Stimulated activated CD4-positive, alpha-beta T cell treated with anti-CD3 and anti-CD28 coated beads, Interleukin-1b, Interleukin-23, amount 100 ng/mL, for 48 hours (primary cell): Measurements from ENCODE around the gene COPS3.

Experiments
- DNase-seq: peaks from one replicate; pipeline ENCODE4 v3.0.0-alpha.2; 2020

COPS3 gene

DNA sequence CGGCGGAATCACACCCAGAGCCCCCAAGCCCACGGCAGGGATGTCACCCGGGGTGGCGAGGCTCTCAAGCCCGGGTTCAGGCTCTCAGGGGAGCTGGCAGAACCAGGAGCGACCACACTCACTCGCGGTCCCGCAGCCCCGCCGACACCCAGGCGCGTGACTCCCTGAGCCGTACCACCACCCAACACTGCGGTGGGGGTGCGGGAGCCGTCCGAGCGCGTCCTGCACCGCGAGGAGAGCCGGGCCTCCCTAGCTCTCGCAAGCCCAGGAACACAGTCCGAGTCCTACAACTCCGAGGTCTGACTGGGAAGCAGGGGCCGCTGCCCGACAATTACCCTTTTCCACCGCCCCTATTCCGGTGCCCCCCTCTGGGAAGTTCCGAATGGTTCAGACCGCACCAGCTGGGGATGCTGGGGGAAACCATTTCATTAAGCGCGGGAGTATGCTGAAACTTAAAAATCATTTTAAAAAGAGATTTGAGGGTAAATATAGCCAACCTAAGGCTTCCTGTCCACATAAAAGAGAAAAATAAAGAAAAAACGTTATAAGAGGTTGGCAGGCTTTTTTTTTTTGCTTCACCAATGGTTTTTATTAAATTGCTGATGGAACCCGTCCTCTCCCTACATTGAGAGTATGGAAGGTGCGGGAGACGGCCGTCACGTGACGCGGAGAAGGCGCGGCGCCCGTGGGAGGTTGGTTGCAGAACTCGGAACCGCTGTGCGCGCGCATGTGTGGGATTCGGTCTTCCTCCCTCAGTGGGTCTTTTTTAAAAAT, 43.8 kb downstream of the COPS3 start, which contains the start of gene FLCN:
Gene FLCN (minus strand): TSS at position 143 of the 774 bp plus-strand sequence. CDS start 9,031 bp downstream, outside the sequence.
- peak; percentile 87 for DNase-seq

DNA sequence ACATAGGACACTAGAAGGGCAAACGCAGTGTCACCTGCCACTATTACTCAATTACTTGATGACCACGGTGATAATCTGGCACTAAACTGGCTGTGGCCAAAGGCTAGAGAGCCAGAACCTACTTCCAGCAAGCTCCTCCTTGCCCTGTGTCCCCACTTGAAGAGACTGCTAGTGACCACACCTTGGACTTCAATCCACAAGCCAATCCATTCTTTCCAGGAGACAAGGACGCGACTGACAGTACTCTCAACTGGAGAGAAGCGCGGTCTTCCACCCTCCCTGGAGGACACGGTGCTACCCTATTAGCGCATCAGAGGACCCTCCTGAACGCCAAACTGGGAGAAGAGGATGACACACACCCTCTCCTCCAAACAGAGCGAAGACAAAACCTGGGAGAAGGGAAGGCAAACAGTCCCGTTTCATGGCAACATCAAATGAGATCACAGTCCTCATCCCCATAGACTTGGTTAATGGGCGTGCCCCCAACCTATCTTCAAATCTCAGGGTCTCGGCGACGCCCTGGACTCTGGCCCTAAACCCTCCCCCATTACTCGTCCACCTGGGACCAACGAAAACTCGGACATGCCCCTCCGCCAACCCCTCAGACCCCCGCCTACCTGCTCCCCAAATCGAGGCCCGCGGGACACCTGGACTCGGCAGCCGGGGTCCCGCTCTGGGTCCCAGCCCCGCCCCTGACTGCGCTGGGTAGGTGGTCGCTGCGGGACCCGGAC, 44.6 kb downstream of the COPS3 start:
- no peak for DNase-seq

DNA sequence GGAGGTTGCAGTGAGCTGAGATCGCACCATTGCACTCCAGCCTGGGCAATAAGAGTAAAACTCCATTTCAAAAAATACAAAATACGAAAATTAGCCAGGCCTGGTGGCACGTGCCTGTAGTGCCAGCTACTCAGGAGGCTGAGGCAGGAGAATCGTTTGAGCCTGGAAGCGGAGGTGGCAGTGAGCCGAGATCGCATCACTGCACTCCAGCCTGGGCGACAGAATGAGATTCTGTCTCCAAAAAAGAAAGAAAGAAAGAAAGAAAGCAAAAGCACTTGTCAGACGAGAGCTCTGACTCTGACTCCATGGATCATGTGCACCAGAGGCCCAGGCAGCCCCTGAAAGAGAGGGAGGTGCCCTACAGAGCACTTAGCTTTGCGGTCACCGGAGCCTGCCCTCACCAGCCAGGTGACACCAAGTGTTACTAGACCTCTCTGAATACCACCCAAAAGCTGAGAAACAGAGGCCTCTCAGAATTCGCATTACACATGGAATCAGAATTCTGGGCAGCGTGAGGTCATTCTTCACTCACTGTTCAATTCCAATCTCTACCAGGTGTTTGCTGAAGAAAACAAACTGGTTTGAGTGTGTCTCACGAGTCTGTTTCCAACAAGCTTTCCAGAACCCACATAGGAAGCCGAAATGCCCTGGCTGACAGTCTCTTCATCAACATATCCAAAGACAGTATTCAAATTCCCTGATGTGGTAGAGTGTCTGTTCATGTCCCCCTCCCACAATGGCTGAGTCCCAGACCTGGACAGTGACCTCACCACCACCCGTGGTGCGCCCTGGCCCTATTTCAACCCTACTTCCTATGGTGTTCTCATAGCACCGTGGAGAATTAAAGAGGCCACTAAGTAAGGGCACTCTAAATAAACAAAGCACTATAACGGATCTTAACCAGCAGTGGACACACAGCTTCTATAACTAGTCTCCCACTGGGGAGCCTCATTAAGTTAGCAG, 45.6 kb downstream of the COPS3 start:
- no peak for DNase-seq

DNA sequence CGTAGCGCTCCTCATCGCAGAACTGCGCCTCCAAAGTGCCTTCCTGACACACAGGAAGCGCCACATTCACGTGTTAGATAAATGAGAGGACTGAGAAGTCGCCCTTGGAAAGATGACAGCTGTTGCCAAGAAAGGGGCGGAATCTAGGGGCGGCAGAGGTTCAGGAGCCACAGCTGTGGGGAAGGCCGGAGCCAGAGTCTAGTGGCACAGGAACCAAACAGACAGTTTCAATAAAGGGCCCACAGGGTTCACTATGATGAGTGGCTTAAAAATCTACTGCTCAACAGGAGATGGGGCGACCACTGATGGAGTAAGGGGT, 48.8 kb downstream of the COPS3 start:
- DNase-seq, result no peak

DNA sequence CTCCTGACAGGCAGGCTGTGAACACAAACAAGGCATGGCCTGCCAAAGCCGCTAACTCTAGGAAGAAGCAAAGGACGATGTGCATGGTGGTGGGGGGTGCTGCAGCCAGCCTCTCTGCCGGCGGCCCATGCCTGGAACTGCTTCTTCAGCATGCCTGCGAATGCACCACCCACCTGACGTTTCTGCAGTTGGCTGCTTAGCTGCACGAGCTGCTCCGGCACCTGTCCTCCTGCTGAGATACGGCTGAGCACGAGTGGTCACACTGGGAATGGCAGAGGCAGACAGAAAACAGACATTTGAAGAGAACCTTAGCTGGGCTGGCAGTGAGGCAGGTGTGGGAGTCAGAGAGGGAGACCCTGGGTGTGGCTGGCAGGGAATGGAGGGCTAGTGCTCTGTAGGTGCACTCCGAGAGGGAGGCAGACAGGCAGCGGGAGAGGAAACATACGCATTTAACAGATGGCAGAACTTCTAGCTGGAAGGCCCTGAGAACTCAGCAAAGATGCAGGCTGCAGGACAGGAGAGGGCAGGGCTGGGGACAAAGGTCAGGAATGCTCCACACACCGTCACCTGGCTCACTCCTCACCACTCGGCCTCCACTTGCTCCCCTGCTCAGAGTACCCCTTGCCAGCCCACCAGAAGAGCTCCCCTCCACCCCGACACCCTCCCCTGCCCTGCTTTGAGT, 49.3 kb downstream of the COPS3 start:
- no peak for DNase-seq

DNA sequence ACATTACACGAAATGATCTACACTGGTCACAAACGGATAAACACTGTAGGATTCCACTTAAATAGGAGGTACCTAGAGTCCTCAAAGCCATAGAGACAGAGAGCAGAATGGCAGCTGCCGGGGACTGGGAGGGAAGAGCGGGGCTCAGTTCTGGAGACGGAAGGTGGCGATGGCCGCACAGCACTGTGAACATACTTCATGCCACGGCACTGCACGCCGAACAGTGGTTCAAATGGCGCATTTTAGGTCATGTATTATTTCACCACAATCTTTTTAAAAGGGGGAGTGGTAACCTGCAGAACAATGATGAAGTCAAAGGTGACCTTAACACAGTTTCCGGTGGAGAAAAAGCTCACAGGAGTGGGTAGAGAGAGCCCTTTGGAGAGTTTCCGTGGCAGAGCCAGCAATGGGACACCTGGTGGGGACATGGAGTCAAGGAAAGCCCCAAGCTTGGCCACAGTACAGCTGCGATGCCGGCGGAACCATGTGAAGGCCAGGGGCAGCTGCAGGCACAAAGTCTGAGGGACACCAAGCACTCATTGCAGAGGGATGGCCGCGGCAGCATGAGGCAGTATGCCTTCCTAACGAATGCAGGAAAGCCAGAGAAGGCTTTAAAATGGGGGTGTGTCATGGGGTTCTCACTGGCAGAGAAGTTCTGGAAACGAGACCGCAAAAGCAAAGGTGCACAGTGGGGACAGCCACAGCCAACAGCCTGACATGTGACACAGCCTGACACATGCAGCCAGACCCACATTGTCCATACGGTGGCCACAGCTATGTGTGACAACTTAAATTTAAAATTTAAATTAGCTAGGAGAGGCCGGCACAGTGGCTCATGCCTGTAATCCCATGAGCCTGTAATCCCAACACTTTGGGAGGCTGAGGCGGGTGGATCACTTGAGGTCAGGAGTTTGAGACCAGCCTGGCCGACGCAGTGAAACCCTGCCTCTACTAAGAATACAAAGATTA, 51.3 kb downstream of the COPS3 start:
- DNase-seq, result no peak

DNA sequence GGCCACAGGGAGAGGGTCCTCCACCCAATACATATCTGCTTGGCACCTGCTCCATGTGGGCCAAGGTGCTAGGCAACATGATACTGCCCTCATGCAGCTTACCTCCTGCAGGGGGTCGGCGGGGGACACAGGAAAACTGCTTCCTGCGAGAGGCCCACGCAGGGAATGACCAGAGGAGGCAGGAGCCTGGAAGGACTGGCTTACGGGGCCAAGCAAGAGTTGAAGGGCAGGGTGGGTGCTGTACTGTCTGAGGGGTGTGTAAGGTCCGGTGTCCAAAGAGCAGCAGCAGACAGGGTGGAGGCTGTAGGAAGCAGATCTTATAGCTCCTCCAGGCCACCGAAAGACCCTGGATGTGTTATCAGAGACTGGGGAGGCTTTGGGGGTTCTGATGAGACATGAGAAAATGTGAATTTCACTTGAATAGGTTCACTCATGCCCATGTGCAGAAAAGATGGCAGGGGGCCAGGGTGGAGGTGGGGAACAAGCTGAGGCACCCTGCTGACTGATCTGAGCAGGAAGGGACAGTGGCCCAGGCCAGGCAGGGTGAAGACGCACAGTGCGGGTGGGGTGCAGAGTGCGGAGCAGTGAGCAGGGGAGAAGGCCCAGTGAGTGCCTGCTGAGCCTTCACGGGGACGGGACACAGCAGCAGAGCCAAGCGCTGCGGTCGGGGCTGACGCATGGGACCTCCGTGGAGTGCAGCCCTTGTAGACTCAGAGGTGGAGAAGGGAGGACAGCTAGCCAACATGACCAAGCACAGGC, 52.3 kb downstream of the COPS3 start:
- DNase-seq, result no peak

DNA sequence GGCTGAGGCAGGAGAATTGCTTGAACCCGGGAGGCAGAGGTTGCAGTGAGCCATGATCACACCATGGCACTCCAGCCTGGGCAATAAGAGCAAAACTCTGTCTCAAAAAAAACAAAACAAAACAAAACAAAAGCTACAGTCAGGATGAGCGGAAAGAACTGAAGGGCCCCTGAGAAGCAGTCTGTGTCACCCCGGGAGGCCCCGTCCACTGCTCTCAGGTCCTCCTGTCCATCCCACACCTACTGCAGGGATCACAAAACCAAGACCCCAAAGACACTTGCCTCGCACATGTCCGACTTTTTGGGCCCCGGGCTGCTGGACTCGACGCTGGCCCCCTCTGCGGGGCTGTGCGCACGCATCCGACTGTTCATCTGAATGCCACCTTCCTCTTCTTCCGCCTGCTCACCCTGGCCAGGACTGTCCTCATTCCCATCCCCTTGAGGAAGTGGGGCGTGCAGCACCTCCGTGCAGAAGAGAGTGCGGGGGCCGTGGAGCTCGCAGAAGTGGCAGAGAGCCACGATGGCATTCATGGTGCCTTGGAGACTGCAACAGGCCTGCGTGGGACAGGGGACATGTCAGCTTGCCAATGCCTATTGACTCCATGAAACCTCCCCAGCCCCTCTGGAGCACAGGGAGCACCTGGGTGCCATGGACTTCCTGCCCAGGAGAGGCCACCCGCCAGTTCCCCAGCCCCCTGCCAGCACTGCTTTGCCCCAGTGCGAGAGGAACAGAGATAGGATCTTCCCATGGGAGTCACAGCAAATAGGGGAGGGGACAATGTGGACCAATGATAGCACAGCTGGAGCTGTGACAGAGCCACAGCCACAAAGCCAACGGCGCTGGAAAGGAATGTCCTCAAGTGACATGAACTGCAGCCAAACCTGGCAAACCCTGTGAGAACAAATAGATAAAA, 53.2 kb downstream of the COPS3 start:
- DNase-seq, result no peak

DNA sequence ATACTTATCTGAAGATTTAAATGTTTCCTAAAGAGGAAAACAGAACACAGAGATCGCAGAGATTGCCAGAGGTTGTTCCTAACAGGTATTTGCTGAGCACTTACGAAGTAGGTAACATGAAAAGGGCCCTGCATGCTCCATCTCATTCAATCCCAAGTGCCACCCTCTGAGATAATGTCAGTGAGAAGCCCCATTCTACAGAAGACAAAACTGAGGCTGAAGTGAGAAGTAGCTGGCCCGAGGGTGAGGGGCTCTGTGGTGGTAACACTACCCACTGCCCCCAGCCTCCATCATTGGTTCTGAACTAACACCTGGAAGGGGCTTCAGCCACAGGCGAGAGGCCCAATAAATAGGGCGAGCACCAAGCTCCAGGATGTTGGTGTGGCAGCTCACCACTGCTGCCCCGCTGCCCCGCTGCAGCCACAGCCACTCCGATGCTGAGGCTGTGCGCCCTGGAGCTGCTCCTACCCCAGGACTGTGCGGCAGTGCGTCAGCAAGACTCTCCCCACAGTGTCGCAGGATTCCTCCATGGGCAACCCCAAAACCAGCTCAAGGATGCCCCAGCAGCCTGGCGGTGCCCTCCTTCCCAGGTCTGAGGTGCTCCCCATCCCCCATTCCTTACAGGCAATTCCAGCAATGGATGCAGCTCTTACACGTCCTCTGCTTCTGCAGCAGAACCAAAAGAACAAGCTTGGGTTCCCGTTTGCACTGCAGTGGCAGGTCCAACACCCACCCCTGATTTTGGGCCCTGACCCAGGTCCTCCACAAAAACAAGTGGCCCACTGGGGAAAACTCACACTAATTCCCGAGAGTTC, 54.4 kb downstream of the COPS3 start:
- DNase-seq, result no peak

DNA sequence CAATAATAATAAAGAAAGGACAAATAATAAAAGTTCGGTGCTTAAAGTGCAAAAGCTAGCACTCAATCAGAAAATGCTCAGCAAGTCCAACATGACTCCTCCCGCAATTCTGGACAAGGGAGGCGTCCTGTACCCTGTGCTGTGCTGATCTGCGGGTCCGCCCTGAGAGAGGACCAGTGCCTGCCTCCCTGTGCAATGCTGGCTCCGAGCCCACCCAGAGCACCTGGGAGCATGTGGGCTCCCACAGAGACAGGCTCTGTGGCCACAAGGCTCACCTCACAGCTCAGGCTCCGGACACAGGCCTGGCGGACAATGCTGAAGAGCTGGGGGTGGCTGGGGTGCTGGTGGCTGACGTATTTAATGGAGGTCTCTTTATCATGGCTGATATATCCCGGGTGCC, 55.1 kb downstream of the COPS3 start:
- no peak for DNase-seq

DNA sequence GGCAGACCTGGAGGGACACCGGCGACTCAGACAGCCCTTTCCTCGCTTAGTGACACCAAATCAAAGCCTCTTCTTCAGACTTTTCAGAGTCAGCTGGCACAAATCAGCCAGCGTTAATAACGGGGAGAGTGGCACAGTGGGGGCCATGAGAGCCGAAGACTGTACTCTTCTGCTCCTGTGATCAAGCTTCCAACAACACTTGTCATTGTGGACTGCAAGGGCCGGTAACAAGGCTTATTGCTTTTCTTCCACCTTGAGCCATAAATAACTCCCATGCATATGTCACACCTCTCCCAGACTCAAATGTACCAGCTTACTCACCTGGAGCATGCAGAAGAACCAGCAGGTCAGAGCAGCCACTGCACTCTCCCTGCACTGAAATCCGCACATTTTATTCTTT, 56.9 kb downstream of the COPS3 start:
- no peak for DNase-seq

DNA sequence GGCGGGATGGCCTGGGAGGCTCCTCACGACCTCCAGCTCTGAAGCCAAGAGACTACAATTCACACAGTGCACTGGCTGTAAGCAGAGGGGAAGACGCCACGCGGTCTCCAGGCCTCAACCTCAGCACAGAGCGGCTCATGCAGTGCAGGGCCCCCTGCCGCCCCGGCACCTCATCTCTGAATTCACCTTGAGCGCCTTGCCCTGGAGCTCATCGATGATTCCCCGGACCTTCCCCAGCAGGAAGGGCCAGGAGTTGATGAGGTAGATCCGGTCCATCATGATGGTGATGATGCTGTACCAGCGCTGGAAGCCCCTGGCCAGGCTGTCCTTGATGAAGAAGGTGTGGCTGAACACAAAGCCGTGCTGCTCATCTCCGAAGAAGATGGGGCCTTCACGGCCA, 57.3 kb downstream of the COPS3 start:
- DNase-seq, result no peak

DNA sequence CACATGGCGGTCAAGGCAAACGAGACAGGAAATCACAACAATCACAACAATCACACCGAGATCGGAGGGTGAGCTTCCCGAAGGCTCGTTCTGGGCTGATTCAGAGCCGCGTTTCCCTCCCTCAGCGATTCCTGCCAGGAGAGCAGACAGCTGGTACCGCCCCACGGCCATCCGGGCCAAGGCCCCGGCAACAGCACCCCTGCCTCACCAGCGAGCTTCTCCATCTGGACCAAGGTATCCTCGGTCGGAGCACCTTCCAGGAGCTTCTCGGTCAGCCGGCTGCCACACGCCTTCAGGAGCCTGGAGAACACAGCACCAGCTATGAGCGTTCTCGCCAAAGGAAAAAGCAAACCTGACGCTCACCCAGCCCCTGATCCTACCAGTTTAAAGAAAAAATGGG, 59.7 kb downstream of the COPS3 start:
- no peak for DNase-seq

DNA sequence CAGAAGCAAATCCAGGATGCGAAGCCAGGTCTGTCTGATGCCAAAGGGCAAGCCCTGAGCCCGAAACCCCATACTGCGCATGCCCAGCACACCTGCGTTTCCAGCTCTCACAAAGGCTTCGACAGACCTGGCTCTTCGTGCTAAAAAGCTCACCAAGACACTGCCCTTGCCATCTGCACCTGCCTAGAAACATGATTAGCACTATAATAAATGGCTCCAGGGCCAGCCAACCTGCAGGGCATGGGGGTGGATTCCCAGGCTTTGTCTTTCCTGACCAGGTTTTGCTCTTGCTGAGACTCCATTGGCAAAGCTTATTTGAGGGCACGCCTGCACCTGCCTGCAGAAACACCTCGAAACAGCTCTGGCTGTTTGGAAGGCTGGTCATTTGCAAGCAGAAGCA, 60.5 kb downstream of the COPS3 start:
- DNase-seq, result no peak

DNA sequence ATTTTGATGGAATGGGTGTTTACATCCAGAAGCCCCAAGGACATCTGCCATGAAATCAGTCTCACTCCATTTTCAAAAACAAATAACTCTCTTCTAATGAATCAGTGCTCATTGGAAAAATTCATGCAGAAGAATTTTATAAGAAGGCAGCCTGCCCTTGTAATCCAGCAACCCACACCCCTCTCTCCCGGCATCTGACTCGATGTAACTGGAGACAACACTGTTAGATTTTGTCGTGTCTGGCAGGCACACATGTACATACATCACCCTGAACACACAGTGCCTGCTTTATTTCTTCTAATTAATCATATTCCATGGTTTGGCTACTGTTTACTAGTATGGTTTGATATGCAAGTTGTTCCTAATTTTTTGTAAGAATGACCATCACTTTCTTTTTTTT, 63.1 kb downstream of the COPS3 start:
- DNase-seq, result no peak

DNA sequence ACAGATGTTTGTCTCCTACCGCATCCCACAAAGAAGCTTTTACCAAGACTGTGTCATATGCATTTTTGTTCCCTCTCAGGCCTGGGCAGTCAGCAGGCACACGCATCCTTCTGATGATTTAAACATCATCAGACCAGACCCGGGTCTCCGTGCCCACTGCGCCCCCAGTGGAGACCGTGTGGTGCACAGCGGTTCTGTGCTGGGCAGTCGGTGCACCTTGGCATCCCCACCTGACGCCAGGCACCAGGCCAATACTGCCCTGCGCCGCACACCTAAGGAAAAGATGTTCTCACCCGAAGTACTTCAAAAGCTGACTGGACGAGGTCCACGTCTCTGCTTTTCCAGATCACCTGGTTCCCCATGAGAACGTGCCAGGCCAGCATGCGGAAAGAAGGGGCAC, 64.3 kb downstream of the COPS3 start:
- DNase-seq, result no peak

DNA sequence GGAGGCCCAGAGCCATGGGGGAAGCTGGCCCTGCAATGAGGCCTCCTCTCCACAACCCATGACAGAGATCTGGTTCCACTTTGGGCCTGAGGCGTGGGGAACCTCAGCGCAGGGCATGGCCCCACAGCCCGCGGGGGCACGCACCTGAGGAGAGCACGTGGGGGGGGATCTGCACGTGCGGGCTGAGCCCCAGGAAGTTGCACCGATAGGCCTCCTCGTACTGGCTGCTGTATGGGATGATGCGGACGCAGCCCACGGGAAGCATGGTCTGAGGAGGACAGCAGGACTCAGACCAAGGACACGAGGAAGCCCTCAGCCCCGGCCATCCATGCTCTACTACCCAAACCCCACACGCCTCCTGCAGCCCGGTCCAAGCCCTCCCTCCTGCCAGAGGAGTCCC, 64.8 kb downstream of the COPS3 start:
- no peak for DNase-seq

DNA sequence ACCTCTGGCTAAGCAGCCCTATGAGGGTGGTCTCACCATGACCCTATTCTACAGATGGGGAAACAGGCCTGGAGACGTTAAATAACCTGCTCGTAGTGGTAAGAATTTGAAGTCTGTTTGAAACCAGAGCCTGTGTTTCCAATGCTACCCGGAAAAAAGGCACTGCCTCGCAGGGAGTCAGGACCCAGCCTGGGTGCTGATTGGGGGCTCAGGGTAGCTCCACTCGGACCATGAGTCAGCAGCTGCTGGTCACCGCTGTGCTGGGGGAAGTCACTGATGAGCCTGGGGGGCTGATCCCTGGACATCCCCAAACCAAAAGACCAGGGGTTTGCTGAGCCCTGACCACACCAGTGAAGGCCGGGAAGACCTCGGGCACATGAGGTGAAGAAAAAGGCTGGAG, 65.5 kb downstream of the COPS3 start:
- DNase-seq, result no peak
